ENCODE measurements around the gene SPAG9.
"Not testable (repeated sequence)": the region's sequence is repeated elsewhere in the genome, so short reads cannot be mapped to it uniquely, and the experiment has no call there.

GRCh38 chr17:50941676-50942048 is 179.0 kb downstream of the SPAG9 start:
- TF ChIP-seq, protein P1, sequence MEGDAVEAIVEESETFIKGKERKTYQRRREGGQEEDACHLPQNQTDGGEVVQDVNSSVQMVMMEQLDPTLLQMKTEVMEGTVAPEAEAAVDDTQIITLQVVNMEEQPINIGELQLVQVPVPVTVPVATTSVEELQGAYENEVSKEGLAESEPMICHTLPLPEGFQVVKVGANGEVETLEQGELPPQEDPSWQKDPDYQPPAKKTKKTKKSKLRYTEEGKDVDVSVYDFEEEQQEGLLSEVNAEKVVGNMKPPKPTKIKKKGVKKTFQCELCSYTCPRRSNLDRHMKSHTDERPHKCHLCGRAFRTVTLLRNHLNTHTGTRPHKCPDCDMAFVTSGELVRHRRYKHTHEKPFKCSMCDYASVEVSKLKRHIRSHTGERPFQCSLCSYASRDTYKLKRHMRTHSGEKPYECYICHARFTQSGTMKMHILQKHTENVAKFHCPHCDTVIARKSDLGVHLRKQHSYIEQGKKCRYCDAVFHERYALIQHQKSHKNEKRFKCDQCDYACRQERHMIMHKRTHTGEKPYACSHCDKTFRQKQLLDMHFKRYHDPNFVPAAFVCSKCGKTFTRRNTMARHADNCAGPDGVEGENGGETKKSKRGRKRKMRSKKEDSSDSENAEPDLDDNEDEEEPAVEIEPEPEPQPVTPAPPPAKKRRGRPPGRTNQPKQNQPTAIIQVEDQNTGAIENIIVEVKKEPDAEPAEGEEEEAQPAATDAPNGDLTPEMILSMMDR (IDR thresholded peaks at IDR 0.05): not testable (repeated sequence)
- TF ChIP-seq POLR2AphosphoS5 (IDR thresholded peaks at IDR 0.05; ENCODE audit: low read depth, low read length); TCF7L2 (IDR thresholded peaks at IDR 0.05; ENCODE audit: low read depth, low read length); SIN3A (IDR thresholded peaks at IDR 0.05; ENCODE audit: borderline replicate concordance, insufficient read depth, low read depth, low read length): not testable (repeated sequence)
- TF ChIP-seq, protein P2, sequence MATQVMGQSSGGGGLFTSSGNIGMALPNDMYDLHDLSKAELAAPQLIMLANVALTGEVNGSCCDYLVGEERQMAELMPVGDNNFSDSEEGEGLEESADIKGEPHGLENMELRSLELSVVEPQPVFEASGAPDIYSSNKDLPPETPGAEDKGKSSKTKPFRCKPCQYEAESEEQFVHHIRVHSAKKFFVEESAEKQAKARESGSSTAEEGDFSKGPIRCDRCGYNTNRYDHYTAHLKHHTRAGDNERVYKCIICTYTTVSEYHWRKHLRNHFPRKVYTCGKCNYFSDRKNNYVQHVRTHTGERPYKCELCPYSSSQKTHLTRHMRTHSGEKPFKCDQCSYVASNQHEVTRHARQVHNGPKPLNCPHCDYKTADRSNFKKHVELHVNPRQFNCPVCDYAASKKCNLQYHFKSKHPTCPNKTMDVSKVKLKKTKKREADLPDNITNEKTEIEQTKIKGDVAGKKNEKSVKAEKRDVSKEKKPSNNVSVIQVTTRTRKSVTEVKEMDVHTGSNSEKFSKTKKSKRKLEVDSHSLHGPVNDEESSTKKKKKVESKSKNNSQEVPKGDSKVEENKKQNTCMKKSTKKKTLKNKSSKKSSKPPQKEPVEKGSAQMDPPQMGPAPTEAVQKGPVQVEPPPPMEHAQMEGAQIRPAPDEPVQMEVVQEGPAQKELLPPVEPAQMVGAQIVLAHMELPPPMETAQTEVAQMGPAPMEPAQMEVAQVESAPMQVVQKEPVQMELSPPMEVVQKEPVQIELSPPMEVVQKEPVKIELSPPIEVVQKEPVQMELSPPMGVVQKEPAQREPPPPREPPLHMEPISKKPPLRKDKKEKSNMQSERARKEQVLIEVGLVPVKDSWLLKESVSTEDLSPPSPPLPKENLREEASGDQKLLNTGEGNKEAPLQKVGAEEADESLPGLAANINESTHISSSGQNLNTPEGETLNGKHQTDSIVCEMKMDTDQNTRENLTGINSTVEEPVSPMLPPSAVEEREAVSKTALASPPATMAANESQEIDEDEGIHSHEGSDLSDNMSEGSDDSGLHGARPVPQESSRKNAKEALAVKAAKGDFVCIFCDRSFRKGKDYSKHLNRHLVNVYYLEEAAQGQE (IDR thresholded peaks at IDR 0.05; ENCODE audit: insufficient read depth in 1 of 2, low read depth in 2 of 2, low read length in 1 of 2): not testable (repeated sequence)

All from Panc1 (cell line).